SK-N-SH (cell line): ENCODE results near the gene OCA2. TPM values are rescaled to one million over a fixed set of nuclear protein-coding genes. Genes with fewer than 3 reads are reported as not detected.

Source experiments
- CTCF ChIA-PET: fragments of 300-600, 350-600 bp; formaldehyde crosslinking; extraction: SDS; loops from one replicate; lab custom pipeline; 2021; lab: Yijun Ruan, JAX
- POLR2A ChIA-PET: fragments of 350-600 bp; sonication (Branson Sonifier 250); formaldehyde crosslinking; extraction: SDS; loops from one replicate; lab custom pipeline; 2020; ENCODE audit warnings: antibody characterized with exemption, inconsistent platforms; lab: Yijun Ruan, JAX
- DNase-seq: peaks from one replicate; pipeline ENCODE4 v3.0.0; 2012
- H2AFZ ChIP-seq: fragments of 200-600 bp; sonication (generic); 2 replicates; pipeline ENCODE4 v1.8.1; 2016; ENCODE audit warnings: antibody characterized with exemption, mild to moderate bottlenecking, low read depth
- H3F3A ChIP-seq: fragments of 200-600 bp; sonication (generic); replicated peaks from 2 replicates; pipeline ENCODE3; 2016; ENCODE audit warnings: antibody characterized with exemption, mild to moderate bottlenecking; ENCODE audit not compliant: insufficient read depth
- H3K27ac ChIP-seq, 2 experiments: fragments of 200-500 bp in 1 of 2; fragments of 200-600 bp in 1 of 2; sonication (Bioruptor generic) in 1 of 2; sonication (generic), shearing (Covaris generic) in 1 of 2; 2 replicates each; pipeline versions ENCODE4 v1.5.1 to v1.6.1; 2014 to 2016; ENCODE audit warnings: low read depth in 2 of 2, inconsistent platforms in 1 of 2, low read length in 1 of 2, mild to moderate bottlenecking in 1 of 2, mixed read lengths in 1 of 2
- H3K27me3 ChIP-seq: fragments of 200-600 bp; sonication (generic), shearing (Covaris generic); 2 replicates; pipeline ENCODE4 v1.6.1; 2016; ENCODE audit warnings: mixed run types; ENCODE audit not compliant: insufficient read depth
- H3K36me3 ChIP-seq, 2 experiments: fragments of 200-500 bp in 1 of 2; fragments of 200-600 bp in 1 of 2; sonication (Bioruptor generic) in 1 of 2; sonication (generic) in 1 of 2; replicated peaks in 1 of 2; 2 replicates each; pipeline versions ENCODE3 to v1.5.1; 2014 to 2016; ENCODE audit warnings: low read length in 1 of 2, mild to moderate bottlenecking in 1 of 2; ENCODE audit not compliant: insufficient read depth in 2 of 2, control insufficient read depth in 1 of 2
- H3K4me1 ChIP-seq, 2 experiments: fragments of 200-500 bp in 1 of 2; fragments of 200-600 bp in 1 of 2; sonication (Bioruptor generic) in 1 of 2; sonication (generic), shearing (Covaris generic) in 1 of 2; 2 replicates each; pipeline versions ENCODE4 v1.5.1 to v1.6.1; 2014 to 2016; ENCODE audit warnings: low read depth in 1 of 2, low read length in 1 of 2, mixed run types in 1 of 2; ENCODE audit not compliant: insufficient read depth in 2 of 2, control insufficient read depth in 1 of 2
- H3K4me2 ChIP-seq: fragments of 200-600 bp; sonication (generic), shearing (Covaris generic); 2 replicates; pipeline ENCODE4 v1.6.1; 2017; ENCODE audit warnings: mixed run types
- H3K4me3 ChIP-seq, 2 experiments: fragments of 200-500 bp in 1 of 2; fragments of 200-600 bp in 1 of 2; sonication (Bioruptor generic) in 1 of 2; sonication (generic), shearing (Covaris generic) in 1 of 2; 2 replicates each; pipeline versions ENCODE4 v1.5.1 to v1.8.1; 2014 to 2016; ENCODE audit warnings: low read depth in 2 of 2, inconsistent platforms in 1 of 2, low read length in 1 of 2, mild to moderate bottlenecking in 1 of 2, mixed read lengths in 1 of 2, moderate library complexity in 1 of 2
- H3K79me2 ChIP-seq: fragments of 200-600 bp; sonication (generic); 2 replicates; pipeline ENCODE4 v1.8.1; 2017; ENCODE audit warnings: mild to moderate bottlenecking; ENCODE audit not compliant: insufficient read depth
- H3K9ac ChIP-seq: fragments of 200-600 bp; sonication (generic); 2 replicates; pipeline ENCODE4 v1.6.1; 2017; ENCODE audit warnings: mixed run types
- H3K9me2 ChIP-seq: fragments of 200-600 bp; sonication (generic); 2 replicates; pipeline ENCODE4 v1.6.1; 2017; ENCODE audit warnings: mixed run types
- H3K9me3 ChIP-seq: fragments of 200-600 bp; sonication (generic); 2 replicates; pipeline ENCODE4 v1.6.1; 2017; ENCODE audit warnings: mixed run types, mild to moderate bottlenecking, moderate library complexity
- H4K20me1 ChIP-seq: fragments of 200-600 bp; sonication (generic); 2 replicates; pipeline ENCODE4 v1.6.1; 2017; ENCODE audit warnings: mild to moderate bottlenecking, mixed run types; ENCODE audit not compliant: insufficient read depth
- CTCF ChIP-seq: fragments of 200-600 bp; sonication (generic); IDR thresholded peaks from 2 replicates; pipeline ENCODE4 v1.6.1; 2017; ENCODE audit warnings: antibody characterized with exemption, mild to moderate bottlenecking, moderate library complexity
- ELF1 ChIP-seq: IDR thresholded peaks from 2 replicates; pipeline ENCODE4 v1.4.0; 2012
- FOSL2 ChIP-seq: IDR thresholded peaks from 2 replicates; pipeline ENCODE4 v1.4.0; 2012; ENCODE audit warnings: low read depth, mild to moderate bottlenecking, moderate library complexity, borderline replicate concordance
- FOXJ3 ChIP-seq: sonication (generic); formaldehyde crosslinking; IDR thresholded peaks from 2 replicates; pipeline ENCODE4 v1.5.1; 2020; ENCODE audit warnings: mild to moderate bottlenecking, missing genetic modification reagents
- IRF3 ChIP-seq: fragments of 150-350 bp; IDR thresholded peaks from 2 replicates; pipeline ENCODE4 v1.6.1; 2016; ENCODE audit warnings: mild to moderate bottlenecking, low read depth, low read length
- JUND ChIP-seq: IDR thresholded peaks from 2 replicates; pipeline ENCODE4 v1.4.0; 2012
- MAX ChIP-seq: IDR thresholded peaks from 2 replicates; pipeline ENCODE4 v1.4.0; 2012; ENCODE audit warnings: low read depth
- MXI1 ChIP-seq: IDR thresholded peaks from 2 replicates; pipeline ENCODE4 v1.6.1; 2012; ENCODE audit warnings: mild to moderate bottlenecking, low read depth, low read length, improper control_type of control experiment
- NFIC ChIP-seq: IDR thresholded peaks from 2 replicates; pipeline ENCODE4 v1.4.0; 2012; ENCODE audit warnings: borderline replicate concordance
- PBX3 ChIP-seq: IDR thresholded peaks from 2 replicates; pipeline ENCODE4; 2012
- POLR2AphosphoS5 ChIP-seq: IDR thresholded peaks from 2 replicates; pipeline ENCODE4 v1.6.1; 2012; ENCODE audit warnings: low read depth, low read length
- RAD21 ChIP-seq: IDR thresholded peaks from 2 replicates; pipeline ENCODE4 v1.6.1; 2012; ENCODE audit warnings: mild to moderate bottlenecking, low read length
- REST ChIP-seq: IDR thresholded peaks from 2 replicates; pipeline ENCODE4 v1.6.1; 2012; ENCODE audit warnings: mild to moderate bottlenecking, low read depth, low read length, moderate library complexity
- TEAD4 ChIP-seq: IDR thresholded peaks from 2 replicates; pipeline ENCODE4 v1.4.0; 2012; ENCODE audit warnings: mild to moderate bottlenecking, borderline replicate concordance; ENCODE audit not compliant: insufficient read depth
- USF1 ChIP-seq: IDR thresholded peaks from 2 replicates; pipeline ENCODE4 v1.4.0; 2012; ENCODE audit warnings: low read depth, borderline replicate concordance
- ZBTB33 ChIP-seq: IDR thresholded peaks from 2 replicates; pipeline ENCODE4 v1.4.0; 2012; ENCODE audit warnings: low read depth, borderline replicate concordance
- WGBS: methylation state at CpG from one replicate; pipeline ENCODE4 v1.1.6; 2017; ENCODE audit warnings: low lambda C conversion rate; 5-methylcytosine and 5-hydroxymethylcytosine counted together
- polyA plus RNA-seq, 3 experiments: library from polyadenylated mRNA; depleted of rRNA; stranded (reverse); fragments of >200 nt; gene quantifications; 2 replicates each; pipeline ENCODE4 v1.2.3, GENCODE V29; 2012

OCA2 gene
- polyA plus RNA-seq, 1 of the 3 experiments (the other 2 are of a cell fraction) = 0.16 TPM

GRCh38 chr15:27746401-27746955, 352.6 kb downstream of the OCA2 start (continued):
- TF ChIP-seq REST (no peak), NFIC (no peak), FOSL2 (no peak)

- WGBS = 29% methylated on average over 3 of the region's 3 CpGs
- Histone ChIP-seq H3K9ac (no peak overlapping the region), H3K27me3 (no peaks in the 10 kb centered on the region), H3K4me2 (no peak overlapping the region), H3K27ac (no peak overlapping the region), H3K9me3 (no peaks in the 10 kb centered on the region), H3F3A (no peaks in the 10 kb centered on the region), H3K36me3 (no peaks in the 10 kb centered on the region), H2AFZ (no peak overlapping the region), H3K4me1 (peaks cover 0 to 17% of the 10 kb centered on the region in 2 experiments; a peak in 1 of 4 replicates), H4K20me1 (no peaks in the 10 kb centered on the region), H3K4me3 (no peak overlapping the region), H3K79me2 (no peaks in the 10 kb centered on the region), H3K9me2 (no peaks in the 10 kb centered on the region)
- DNase-seq = no peak
- ChIA-PET POLR2A (no interaction called here), CTCF (no interaction called here)
- TF ChIP-seq RAD21 (no peak), POLR2AphosphoS5 (no peak), MXI1 (no peak), REST (no peak), MAX (no peak), JUND (no peak), PBX3 (no peak), USF1 (no peak), ZBTB33 (no peak), IRF3 (no peak), ELF1 (no peak), FOXJ3 (CRISPR knock-in tag) (no peak), TEAD4 (no peak), CTCF (no peak)
Measured at GRCh38 chr15:27744641-27745040, 354.5 kb downstream of the OCA2 start.
